ENCODE results near the gene KLHDC10. TPM values are rescaled to one million over a fixed set of nuclear protein-coding genes. Genes with fewer than 3 reads are reported as not detected.
A peak's percentile ranks its signal among the peaks of the same experiment; 100 is the strongest.
"Not testable (repeated sequence)": the region's sequence is repeated elsewhere in the genome, so short reads cannot be mapped to it uniquely, and the experiment has no call there.

KLHDC10 gene
- total RNA-seq, 1 experiment from 2014 or later, result 8.8 TPM

GRCh38 chr7:130154501-130155317, 84.4 kb downstream of the KLHDC10 start:
- DNase-seq, result peak; percentile 30
- H3K4me3 ChIP-seq, result no peak overlapping the region
- H3K27me3 ChIP-seq, result no peaks in the 10 kb centered on the region
- H3K36me3 ChIP-seq, result no peaks in the 10 kb centered on the region
- H3K9me3 ChIP-seq, result no peaks in the 10 kb centered on the region

- no peak overlapping the region for H3K4me3 ChIP-seq
- peaks cover 12% of the 10 kb centered on the region for H3K36me3 ChIP-seq
- DNase-seq, result no peak
- no peaks in the 10 kb centered on the region for H3K9me3 ChIP-seq
- H3K27me3 ChIP-seq, result no peaks in the 10 kb centered on the region
Observed at GRCh38 chr7:130156140-130156539, 85.8 kb downstream of the KLHDC10 start.

DNA sequence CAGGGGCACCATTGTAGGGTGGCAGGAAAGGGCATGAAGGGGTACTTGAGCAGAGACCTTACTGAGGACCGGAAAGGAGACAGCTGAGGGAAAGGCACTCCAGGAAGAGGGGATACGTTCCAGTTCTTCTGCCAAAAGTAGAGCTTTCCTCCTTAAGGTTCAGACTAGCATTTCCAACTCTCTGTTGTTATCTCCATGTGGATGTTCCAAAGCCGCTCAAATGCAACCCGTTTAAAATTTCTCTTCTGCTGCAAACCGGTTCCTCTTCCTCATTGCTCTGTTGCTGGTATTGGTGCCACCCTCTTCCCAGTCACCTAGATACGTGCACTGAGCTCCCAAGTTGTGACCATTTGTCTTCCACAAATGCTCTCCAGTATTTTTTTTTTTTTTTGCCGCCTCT, 87.4 kb downstream of the KLHDC10 start:
- DNase-seq, result no peak
- H3K36me3 ChIP-seq, result peaks cover 18% of the 10 kb centered on the region
- no peaks in the 10 kb centered on the region for H3K9me3 ChIP-seq
- H3K27me3 ChIP-seq, result no peaks in the 10 kb centered on the region
- H3K4me3 ChIP-seq, result no peak overlapping the region

GRCh38 chr7:130160023-130160422, 89.7 kb downstream of the KLHDC10 start:
- H3K9me3 ChIP-seq, result no peaks in the 10 kb centered on the region
- H3K27me3 ChIP-seq, result no peaks in the 10 kb centered on the region
- no peak overlapping the region for H3K4me3 ChIP-seq
- DNase-seq, result no peak
- H3K36me3 ChIP-seq, result peaks cover 31% of the 10 kb centered on the region

DNA sequence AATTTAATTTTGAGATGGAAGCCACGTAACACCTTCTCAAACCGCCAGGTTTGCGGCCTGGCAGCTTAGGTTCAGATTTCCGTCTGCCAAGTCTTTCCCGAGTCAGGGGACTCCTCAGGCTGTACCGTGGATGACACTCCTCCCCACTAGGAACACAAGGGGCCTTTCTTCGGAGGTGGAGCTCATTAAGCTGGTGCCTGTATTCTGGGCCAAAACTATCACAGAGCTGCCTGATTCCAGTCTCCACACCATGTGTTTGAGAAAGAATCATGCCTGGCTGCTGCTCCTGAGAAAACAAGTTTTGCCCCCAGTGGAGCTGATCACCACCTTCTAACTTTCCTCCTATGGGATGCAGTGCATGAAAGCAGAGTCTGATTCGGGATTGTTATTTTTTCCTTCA, 90.1 kb downstream of the KLHDC10 start:
- DNase-seq, result no peak

GRCh38 chr7:130162196-130162595, 91.9 kb downstream of the KLHDC10 start:
- peaks cover 31% of the 10 kb centered on the region for H3K36me3 ChIP-seq
- DNase-seq, result no peak
- no peaks in the 10 kb centered on the region for H3K9me3 ChIP-seq

More for the DNA sequence above, 90.1 kb downstream of the KLHDC10 start:
- Histone ChIP-seq H3K27me3 (no peaks in the 10 kb centered on the region), H3K9me3 (no peaks in the 10 kb centered on the region), H3K4me3 (no peak overlapping the region), H3K36me3 (peaks cover 31% of the 10 kb centered on the region)

GRCh38 chr7:130174237-130174959, 104.1 kb downstream of the KLHDC10 start:
- Histone ChIP-seq H3K27me3 (no peaks in the 10 kb centered on the region), H3K36me3 (peaks cover 26% of the 10 kb centered on the region), H3K9me3 (no peaks in the 10 kb centered on the region), H3K4me3 (no peak overlapping the region)
- no peak for DNase-seq

More at GRCh38 chr7:130162196-130162595, 91.9 kb downstream of the KLHDC10 start:
- H3K4me3 ChIP-seq, result no peak overlapping the region
- H3K27me3 ChIP-seq, result no peaks in the 10 kb centered on the region

GRCh38 chr7:130178251-130178650, 107.9 kb downstream of the KLHDC10 start:
- Histone ChIP-seq H3K9me3 (no peaks in the 10 kb centered on the region), H3K4me3 (no peak overlapping the region)
- no peak for DNase-seq

DNA sequence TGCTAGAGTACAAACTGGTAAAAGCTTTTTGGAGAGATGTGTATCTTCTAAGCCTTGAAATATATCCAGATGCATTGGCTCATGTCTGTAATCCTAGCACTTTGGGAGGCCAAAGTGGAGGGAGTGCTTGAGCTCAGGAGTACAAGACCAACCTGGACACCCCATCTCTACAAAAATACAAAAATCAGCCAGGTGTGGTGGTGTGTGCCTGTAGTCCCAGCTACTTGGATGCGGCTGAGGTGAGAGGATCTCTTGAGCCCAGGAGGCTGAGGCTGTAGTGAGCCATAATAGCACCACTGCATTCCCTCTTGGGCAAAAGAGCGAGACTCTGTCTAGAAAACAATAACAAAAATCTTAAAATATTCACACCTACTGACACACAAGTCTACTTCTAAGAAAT, 109.3 kb downstream of the KLHDC10 start:
- H3K4me3 ChIP-seq, result no peak overlapping the region
- peaks cover 45% of the 10 kb centered on the region for H3K36me3 ChIP-seq
- no peaks in the 10 kb centered on the region for H3K9me3 ChIP-seq
- H3K27me3 ChIP-seq, result no peaks in the 10 kb centered on the region
- no peak for DNase-seq

More at GRCh38 chr7:130178251-130178650, 107.9 kb downstream of the KLHDC10 start:
- Histone ChIP-seq H3K36me3 (peaks cover 43% of the 10 kb centered on the region), H3K27me3 (no peaks in the 10 kb centered on the region)

- Histone ChIP-seq H3K9me3 (no peaks in the 10 kb centered on the region), H3K4me3 (no peak overlapping the region), H3K27me3 (no peaks in the 10 kb centered on the region), H3K36me3 (peaks cover 48% of the 10 kb centered on the region)
- peak; percentile 78 for DNase-seq
Observed at GRCh38 chr7:130180571-130181262, 110.4 kb downstream of the KLHDC10 start.

DNA sequence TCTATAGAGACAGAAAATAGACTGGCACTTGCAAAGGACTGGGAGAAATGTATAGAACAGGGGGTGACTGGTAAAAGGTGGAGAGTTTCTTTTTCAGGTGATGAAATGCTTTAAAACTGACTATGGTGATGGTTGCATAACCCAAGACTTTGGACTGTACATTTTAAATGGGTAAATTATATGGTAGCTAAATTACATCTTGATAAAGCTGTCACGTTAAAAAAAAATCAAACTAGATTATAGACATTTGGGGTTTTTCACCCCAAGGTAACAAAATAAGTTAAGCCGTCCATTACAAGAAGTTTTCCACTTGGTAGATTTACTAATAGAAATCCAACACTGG, 110.9 kb downstream of the KLHDC10 start:
- H3K36me3 ChIP-seq, result peaks cover 52% of the 10 kb centered on the region
- DNase-seq, result no peak

DNA sequence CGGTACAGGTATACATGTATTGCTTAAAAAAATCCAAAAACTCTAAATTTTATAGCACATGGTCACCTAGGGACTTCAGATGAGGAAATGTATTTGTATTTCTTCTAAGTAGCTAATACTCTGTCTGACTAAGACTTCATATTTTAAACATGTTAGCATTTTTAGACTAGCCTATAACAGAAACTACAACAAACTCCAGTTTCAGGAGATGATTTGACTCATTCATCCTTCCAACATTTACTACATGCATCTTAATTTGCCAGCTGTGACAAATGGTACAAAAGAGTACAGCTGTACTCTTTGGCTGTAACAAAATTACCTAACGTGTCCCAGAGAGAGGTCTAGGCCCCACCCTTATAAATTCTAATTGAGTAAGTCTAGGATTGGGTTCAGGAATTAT, 112.7 kb downstream of the KLHDC10 start:
- peaks cover 56% of the 10 kb centered on the region for H3K36me3 ChIP-seq
- no peaks in the 10 kb centered on the region for H3K27me3 ChIP-seq
- H3K4me3 ChIP-seq, result no peak overlapping the region
- H3K9me3 ChIP-seq, result no peaks in the 10 kb centered on the region
- DNase-seq, result no peak

More for the DNA sequence above, 110.9 kb downstream of the KLHDC10 start:
- H3K27me3 ChIP-seq, result no peaks in the 10 kb centered on the region
- H3K4me3 ChIP-seq, result no peak overlapping the region
- H3K9me3 ChIP-seq, result no peaks in the 10 kb centered on the region

- not testable (repeated sequence) for H3K9me3 ChIP-seq, H3K4me3 ChIP-seq, H3K27me3 ChIP-seq, DNase-seq
- peaks cover 63% of the 10 kb centered on the region for H3K36me3 ChIP-seq
Observed at GRCh38 chr7:130184349-130184748, 114.0 kb downstream of the KLHDC10 start.

Other genes starting within 250 kb of the KLHDC10 start
- gene UBE2H, start 117.6 kb upstream of the KLHDC10 start, total RNA-seq (2014; rRNA removed; shearing (Covaris generic); ENCODE audit: low replicate concordance), result 21.2 and 53.5 TPM in 2 replicates
- 18.8 and 25.9 TPM in 2 replicates for gene ZC3HC1, start 19.2 kb upstream of the KLHDC10 start, total RNA-seq (2014; rRNA removed; shearing (Covaris generic); ENCODE audit: low replicate concordance)
- gene TMEM209, start 134.9 kb downstream of the KLHDC10 start, total RNA-seq (2014; rRNA removed; shearing (Covaris generic); ENCODE audit: low replicate concordance), result 5.1 and 6.6 TPM in 2 replicates
- gene SSMEM1, start 137.3 kb downstream of the KLHDC10 start, total RNA-seq (2014; rRNA removed; shearing (Covaris generic); ENCODE audit: low replicate concordance), result not detected in 2 replicates
- gene CPA2, start 196.3 kb downstream of the KLHDC10 start, total RNA-seq (2014; rRNA removed; shearing (Covaris generic); ENCODE audit: low replicate concordance), result 1.0 and 1.6 TPM in 2 replicates
- gene CPA4, start 222.6 kb downstream of the KLHDC10 start, total RNA-seq (2014; rRNA removed; shearing (Covaris generic); ENCODE audit: low replicate concordance), result 238 and 337 TPM in 2 replicates

Measured in MG63 (cell line).